MCF 10A (cell line): ENCODE results near the gene PDCD1. TPM values are rescaled to one million over a fixed set of nuclear protein-coding genes. Genes with fewer than 3 reads are reported as not detected.

Source experiments
- BruUV-seq: library from RNA; stranded (reverse); fragments of 400-500 nt; replicated peaks from 2 replicates; lab custom pipeline; 2021; lab: Mats Ljungman, UMichigan
- CTCF ChIA-PET: fragments of 300-600 bp; sonication (Branson Sonifier 250); formaldehyde crosslinking; extraction: SDS; loops from one replicate; lab custom pipeline; 2021; ENCODE audit warnings: antibody characterized with exemption, inconsistent platforms; lab: Yijun Ruan, JAX
- POLR2A ChIA-PET: fragments of 300-600, 350-650 bp; sonication (Branson Sonifier 250); formaldehyde crosslinking; extraction: SDS; loops from one replicate; lab custom pipeline; 2020; ENCODE audit warnings: antibody characterized with exemption, inconsistent platforms; lab: Yijun Ruan, JAX
- DNase-seq: peaks from one replicate; pipeline ENCODE4 v3.0.0-alpha.2; 2018; ENCODE audit not compliant: unreplicated experiment
- H3K27ac Mint-ChIP-seq: one replicate; pipeline ENCODE4 v1.8.0; 2022; ENCODE audit warnings: mild to moderate bottlenecking, low read depth, mixed read lengths; ENCODE audit not compliant: unreplicated experiment
- H3K27me3 Mint-ChIP-seq: one replicate; pipeline ENCODE4 v1.8.0; 2022; ENCODE audit warnings: mixed read lengths; ENCODE audit not compliant: insufficient read depth, unreplicated experiment
- H3K36me3 Mint-ChIP-seq: one replicate; pipeline ENCODE4 v1.8.0; 2022; ENCODE audit warnings: mild to moderate bottlenecking, moderate library complexity, mixed read lengths; ENCODE audit not compliant: insufficient read depth, unreplicated experiment
- H3K4me1 Mint-ChIP-seq: one replicate; pipeline ENCODE4 v1.8.0; 2022; ENCODE audit warnings: mixed read lengths; ENCODE audit not compliant: insufficient read depth, unreplicated experiment
- H3K4me3 Mint-ChIP-seq: one replicate; pipeline ENCODE4 v1.8.0; 2022; ENCODE audit warnings: mild to moderate bottlenecking, moderate library complexity, mixed read lengths; ENCODE audit not compliant: unreplicated experiment
- H3K9me3 Mint-ChIP-seq: one replicate; pipeline ENCODE4 v1.8.0; 2022; ENCODE audit warnings: mixed read lengths; ENCODE audit not compliant: unreplicated experiment
- intact Hi-C: fragments of 100-400 bp; cut with micrococcal nuclease; formaldehyde crosslinking; loops from 2 replicates; pipeline ENCODE4 v1.14.1; 2022
- total RNA-seq: library from RNA; stranded (reverse); gene quantifications from 2 replicates; pipeline ENCODE4 v1.2.3, GENCODE V29; 2022
- TF ChIP-seq, protein P1 (sequence below): fragments of 200-600 bp; IDR thresholded peaks from one replicate; pipeline ENCODE4 v1.8.0; 2022; ENCODE audit warnings: antibody characterized with exemption, mild to moderate bottlenecking; ENCODE audit not compliant: unreplicated experiment

Gene PDCD1
- total RNA-seq, 1 experiment from 2014 or later, result not detected

DNA sequence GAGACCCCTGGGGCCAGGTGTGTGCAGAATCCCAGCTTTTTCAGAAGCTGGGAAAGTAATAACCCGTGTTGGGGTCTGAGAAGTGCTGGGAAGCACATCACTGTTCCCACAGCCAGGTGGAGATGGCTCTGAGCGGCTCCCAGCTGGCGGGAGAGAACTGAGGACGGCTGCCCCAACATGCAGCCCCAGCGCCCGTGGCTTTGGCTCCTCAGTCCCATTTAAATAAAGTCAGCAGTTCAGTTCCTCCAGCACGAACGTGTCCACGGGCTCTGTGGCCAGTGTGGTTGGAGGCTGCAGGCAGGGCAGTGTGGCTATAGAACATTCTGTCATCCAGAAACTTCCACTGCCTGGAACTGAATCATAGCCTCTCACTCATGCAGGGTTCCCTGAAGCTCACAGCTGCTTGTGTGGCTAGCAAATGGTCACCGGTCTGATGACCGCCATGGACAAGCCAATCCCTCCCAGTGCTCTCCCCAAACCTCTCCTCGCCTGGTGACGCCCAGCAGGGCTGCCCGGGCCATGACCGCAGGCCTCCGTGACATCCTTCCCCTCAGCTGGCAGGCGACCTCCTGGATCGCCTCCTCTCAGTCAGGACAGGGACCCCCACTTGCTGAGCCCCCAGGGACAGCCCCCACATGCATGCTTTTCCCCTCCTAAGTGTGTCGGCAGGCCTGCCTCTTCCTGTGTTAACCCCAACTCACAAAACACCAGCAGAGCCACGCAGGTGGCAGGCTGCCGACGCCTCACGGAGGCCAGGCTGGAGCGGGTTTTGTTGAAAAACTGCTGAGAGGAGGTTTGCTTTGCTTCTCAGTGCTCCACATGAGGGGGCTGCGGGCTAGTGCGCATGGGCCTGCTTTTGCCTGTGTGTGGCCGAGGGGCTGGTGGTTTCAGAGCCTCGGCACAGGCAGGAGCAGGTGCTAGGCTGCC, 12.2 kb upstream of the PDCD1 start:
- ChIA-PET CTCF (interaction anchor here (0.7 kb wide), 1 partner anchor 73 kb away, joined by 3 read pairs; no protein-coding TSS in a partner anchor), POLR2A (no interaction called here)
- TF ChIP-seq, protein P1, sequence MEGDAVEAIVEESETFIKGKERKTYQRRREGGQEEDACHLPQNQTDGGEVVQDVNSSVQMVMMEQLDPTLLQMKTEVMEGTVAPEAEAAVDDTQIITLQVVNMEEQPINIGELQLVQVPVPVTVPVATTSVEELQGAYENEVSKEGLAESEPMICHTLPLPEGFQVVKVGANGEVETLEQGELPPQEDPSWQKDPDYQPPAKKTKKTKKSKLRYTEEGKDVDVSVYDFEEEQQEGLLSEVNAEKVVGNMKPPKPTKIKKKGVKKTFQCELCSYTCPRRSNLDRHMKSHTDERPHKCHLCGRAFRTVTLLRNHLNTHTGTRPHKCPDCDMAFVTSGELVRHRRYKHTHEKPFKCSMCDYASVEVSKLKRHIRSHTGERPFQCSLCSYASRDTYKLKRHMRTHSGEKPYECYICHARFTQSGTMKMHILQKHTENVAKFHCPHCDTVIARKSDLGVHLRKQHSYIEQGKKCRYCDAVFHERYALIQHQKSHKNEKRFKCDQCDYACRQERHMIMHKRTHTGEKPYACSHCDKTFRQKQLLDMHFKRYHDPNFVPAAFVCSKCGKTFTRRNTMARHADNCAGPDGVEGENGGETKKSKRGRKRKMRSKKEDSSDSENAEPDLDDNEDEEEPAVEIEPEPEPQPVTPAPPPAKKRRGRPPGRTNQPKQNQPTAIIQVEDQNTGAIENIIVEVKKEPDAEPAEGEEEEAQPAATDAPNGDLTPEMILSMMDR, result no peak
- Mint-ChIP-seq H3K36me3 (no peaks in the 10 kb centered on the region), H3K27ac (no peak overlapping the region), H3K27me3 (peaks cover 17% of the 10 kb centered on the region), H3K4me1 (peaks cover 9% of the 10 kb centered on the region), H3K9me3 (no peaks in the 10 kb centered on the region), H3K4me3 (no peak overlapping the region)
- intact Hi-C loops, result no loop called here
- no peak for DNase-seq
- no TSS peak for BruUV-seq

DNA sequence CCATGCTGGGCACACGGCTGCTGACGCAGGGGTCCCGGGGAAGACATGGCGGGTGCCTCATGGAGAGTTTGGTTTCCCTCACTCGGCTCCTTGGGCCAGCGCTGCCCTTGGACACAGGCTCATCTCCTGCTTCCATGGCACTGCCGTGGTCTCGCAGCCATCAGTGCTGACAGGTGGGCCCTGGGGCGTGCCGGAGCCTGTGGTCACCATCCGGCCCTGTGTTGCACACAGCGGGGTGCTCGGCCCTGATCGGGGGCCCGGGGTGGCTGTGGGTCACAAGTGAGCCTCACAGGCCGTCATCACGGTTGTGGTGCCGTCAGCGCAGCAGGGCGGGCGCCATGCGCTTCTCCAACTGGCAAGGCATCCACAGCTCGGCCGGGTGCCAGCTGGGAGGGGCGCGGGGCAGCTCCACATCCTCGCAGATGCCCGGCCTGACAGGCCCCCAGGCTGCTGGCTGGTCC, 11.4 kb upstream of the PDCD1 start:
- Mint-ChIP-seq H3K36me3 (no peaks in the 10 kb centered on the region), H3K9me3 (peaks cover 5% of the 10 kb centered on the region), H3K4me1 (peaks cover 16% of the 10 kb centered on the region), H3K4me3 (no peak overlapping the region), H3K27ac (no peak overlapping the region), H3K27me3 (peaks cover 25% of the 10 kb centered on the region)
- TF ChIP-seq, protein P1, result no peak
- CTCF ChIA-PET, result interaction anchor here (0.7 kb wide), 1 partner anchor 72 kb away, joined by 3 read pairs; no protein-coding TSS in a partner anchor
- POLR2A ChIA-PET, result no interaction called here
- no TSS peak for BruUV-seq
- intact Hi-C loops, result no loop called here
- no peak for DNase-seq

DNA sequence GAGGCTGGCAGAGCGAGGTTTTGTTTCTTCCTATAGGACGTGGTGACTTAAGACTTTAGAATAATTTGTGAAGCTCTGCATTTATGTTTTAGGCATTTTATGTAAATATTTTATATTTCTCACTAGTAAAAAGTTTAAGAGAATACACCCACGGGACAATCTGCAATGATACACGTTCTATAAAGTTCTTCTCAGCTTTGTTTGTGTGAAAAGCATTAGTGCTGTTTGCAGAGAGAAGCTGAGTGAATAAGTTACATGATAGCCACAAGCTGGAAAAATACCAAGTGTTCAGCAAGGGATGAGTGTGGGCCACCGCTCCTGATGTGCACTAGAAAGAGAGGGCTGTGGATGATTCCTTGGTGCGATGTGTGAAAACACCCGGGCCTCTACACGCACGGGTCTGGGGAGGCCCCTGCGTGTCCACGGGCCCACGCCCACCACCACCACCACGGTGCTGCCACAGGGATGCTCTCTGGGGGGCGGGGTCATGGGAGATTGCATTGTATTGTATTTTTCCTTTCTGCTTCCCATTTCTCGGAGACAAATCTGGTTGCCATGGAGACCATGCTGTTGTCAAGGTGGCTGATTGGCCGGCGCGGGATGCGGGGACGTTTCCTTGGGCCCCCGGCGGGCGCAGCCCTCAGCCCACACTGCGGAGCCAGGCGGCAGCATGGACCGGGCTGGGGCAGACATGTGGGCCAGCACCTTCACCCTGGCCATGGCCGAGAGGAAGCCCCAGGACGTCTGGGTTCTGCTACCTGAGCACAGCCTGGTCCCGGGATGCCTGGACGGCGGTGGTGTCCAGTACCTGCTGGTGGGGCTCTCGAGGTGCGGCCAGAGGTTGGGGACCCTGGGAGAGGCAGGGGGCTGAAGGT, 10.6 kb upstream of the PDCD1 start, which contains the start of gene RTP5:
RTP5 (plus strand) TSS at position 643 of the 875 bp plus-strand sequence; CDS start at position 671, 28 bp downstream.
- CTCF ChIA-PET, result interaction anchor here (1.1 to 1.7 kb wide), 2 partner anchors 10 to 138 kb away, joined by 3 to 10 read pairs; no protein-coding TSS in a partner anchor
- TF ChIP-seq, protein P1, result no peak
- Mint-ChIP-seq H3K4me3 (no peak within 1 kb of the TSS), H3K9me3 (peaks cover 12% of the 10 kb centered on the region), H3K27ac (no peak within 1 kb of the TSS), H3K27me3 (peaks cover 33% of the 10 kb centered on the region), H3K36me3 (no peaks in the 10 kb centered on the region), H3K4me1 (peaks cover 18% of the 10 kb centered on the region)
- BruUV-seq, result no TSS peak
- no peak for DNase-seq
- intact Hi-C loops, result no loop called here
- POLR2A ChIA-PET, result interaction anchor here (1.0 to 1.5 kb wide), 2 partner anchors 162 to 168 kb away, joined by 3 read pairs; partner anchors contain the start of gene ING5
